K562 (cell line): ENCODE data around the gene TPGS1. TPM values are rescaled to one million over a fixed set of nuclear protein-coding genes. Genes with fewer than 3 reads are reported as not detected.

Source experiments
- CBFB ChIP-seq: sonication (generic); formaldehyde crosslinking; IDR thresholded peaks from 2 replicates; pipeline ENCODE4 v1.4.0; 2020; ENCODE audit warnings: mild to moderate bottlenecking, missing genetic modification reagents
- CEBPG ChIP-seq, 3 experiments: fragments of 200-800 bp in 1 of 3; sonication (Bioruptor generic) in 1 of 3; sonication (generic) in 1 of 3; formaldehyde crosslinking in 1 of 3; IDR thresholded peaks in 2 of 3; conservative IDR thresholded peaks in 1 of 3; 2 replicates each; pipeline versions ENCODE4 v1.6.1 to v1.8.0; 2016 to 2022; ENCODE audit warnings: missing compliant biosample characterization in 2 of 3, missing genetic modification characterization in 2 of 3, mild to moderate bottlenecking in 1 of 3, missing genetic modification reagents in 1 of 3
- ESRRB ChIP-seq: fragments of 250-450 bp; sonication (Bioruptor Pico); IDR thresholded peaks from 2 replicates; pipeline ENCODE4 v1.5.0; 2020; ENCODE audit warnings: mild to moderate bottlenecking, moderate library complexity, borderline replicate concordance
- FOXK2 ChIP-seq, 2 experiments: fragments of 450-650 bp; IDR thresholded peaks in 1 of 2; conservative IDR thresholded peaks in 1 of 2; 2 replicates each; pipeline ENCODE4 v1.6.1; 2016; ENCODE audit warnings: low read depth in 2 of 2, mild to moderate bottlenecking in 1 of 2
- HOXB6 ChIP-seq: fragments of 250-450 bp; sonication (Bioruptor Pico); IDR thresholded peaks from 2 replicates; pipeline ENCODE4 v1.5.1; 2022; ENCODE audit warnings: mild to moderate bottlenecking, borderline replicate concordance
- PCBP1 ChIP-seq: fragments of 200-400 bp; formaldehyde crosslinking; IDR thresholded peaks from 2 replicates; pipeline ENCODE4 v1.6.1; 2018; ENCODE audit warnings: mild to moderate bottlenecking, low read depth, low read length; ENCODE audit not compliant: poor library complexity, severe bottlenecking
- POLR2G ChIP-seq: fragments of 200-400 bp; formaldehyde crosslinking; IDR thresholded peaks from 2 replicates; pipeline ENCODE4 v1.6.1; 2017; ENCODE audit warnings: low read depth, mild to moderate bottlenecking, antibody characterized with exemption, low read length, moderate library complexity
- RAD21 ChIP-seq, 2 experiments: fragments of 250-450 bp in 1 of 2; fragments of 450-650 bp in 1 of 2; sonication (Bioruptor Pico) in 1 of 2; formaldehyde crosslinking in 1 of 2; IDR thresholded peaks in 1 of 2; conservative IDR thresholded peaks in 1 of 2; 2 replicates each; pipeline versions ENCODE4 v1.4.0 to v1.8.0; 2020 to 2022; ENCODE audit warnings: mild to moderate bottlenecking in 2 of 2, moderate library complexity in 1 of 2
- RB1 ChIP-seq: fragments of 450-650 bp; IDR thresholded peaks from 2 replicates; pipeline ENCODE4 v1.6.1; 2017; ENCODE audit warnings: low read depth, mild to moderate bottlenecking
- RBFOX2 ChIP-seq: fragments of 200-400 bp; formaldehyde crosslinking; IDR thresholded peaks from 2 replicates; pipeline ENCODE4 v1.6.1; 2017; ENCODE audit warnings: low read depth, mild to moderate bottlenecking, low read length, moderate library complexity
- ZBED1 ChIP-seq: IDR thresholded peaks from 2 replicates; pipeline ENCODE4 v1.6.1; 2014
- ZNF212 ChIP-seq: fragments of 450-650 bp; formaldehyde crosslinking; IDR thresholded peaks from 2 replicates; pipeline ENCODE4 v1.4.0; 2020; ENCODE audit warnings: mild to moderate bottlenecking
- ZNF263 ChIP-seq: sonication (generic); formaldehyde crosslinking; IDR thresholded peaks from 2 replicates; pipeline ENCODE4 v1.8.0; 2022; ENCODE audit warnings: mild to moderate bottlenecking, missing genetic modification reagents, borderline replicate concordance
- polyA plus RNA-seq, 8 experiments: library from polyadenylated mRNA; depleted of rRNA in 4 of 8; stranded (reverse) in 5 of 8; unstranded in 3 of 8; fragments of >200 nt; fragmentation: Nextera tagmentation in 2 of 8; fragmentation: Illumina TruSeq in 1 of 8; extraction: Ambion mirVana in 2 of 8; extraction: Trizol in 1 of 8; gene quantifications; 2 replicates each; pipeline versions ENCODE4 v1.2.1 to v1.2.3, GENCODE V29; 2011 to 2014; ENCODE audit warnings: inconsistent platforms in 1 of 8, missing spikeins in 1 of 8
- total RNA-seq, 7 experiments: library from RNA; depleted of rRNA in 6 of 7; stranded (reverse); fragments of >200 nt in 6 of 7; fragmentation: Illumina TruSeq in 2 of 7; extraction: Trizol in 2 of 7; gene quantifications; 2 replicates each; pipeline versions ENCODE4 v1.2.1 to v1.2.3, GENCODE V29; 2011 to 2021; ENCODE audit warnings: low replicate concordance in 1 of 7
- TF ChIP-seq, protein P1 (sequence below): IDR thresholded peaks from 2 replicates; pipeline ENCODE4 v1.6.1; 2014; ENCODE audit warnings: antibody characterized with exemption
- TF ChIP-seq, protein P2 (sequence below): fragments of 450-650 bp; formaldehyde crosslinking; IDR thresholded peaks from 2 replicates; pipeline ENCODE4 v1.4.0; 2020; ENCODE audit warnings: mild to moderate bottlenecking, moderate library complexity
- TF ChIP-seq, protein P3 (sequence below): sonication (generic); formaldehyde crosslinking; IDR thresholded peaks from 2 replicates; pipeline ENCODE4 v1.8.0; 2022; ENCODE audit warnings: missing genetic modification reagents, mild to moderate bottlenecking, moderate library complexity, borderline replicate concordance
- TF ChIP-seq, protein P4 (sequence below): fragments of 450-650 bp; formaldehyde crosslinking; IDR thresholded peaks from 2 replicates; pipeline ENCODE4 v1.4.0; 2022; ENCODE audit warnings: missing genetic modification characterization

TPGS1 gene
- total and polyA plus RNA-seq, 9 of the 15 experiments (the other 6 are each of a cell fraction or from before 2014, with no cell fraction given) = 0.30 to 31.6 (median 1.2) TPM; not detected in 2

DNA sequence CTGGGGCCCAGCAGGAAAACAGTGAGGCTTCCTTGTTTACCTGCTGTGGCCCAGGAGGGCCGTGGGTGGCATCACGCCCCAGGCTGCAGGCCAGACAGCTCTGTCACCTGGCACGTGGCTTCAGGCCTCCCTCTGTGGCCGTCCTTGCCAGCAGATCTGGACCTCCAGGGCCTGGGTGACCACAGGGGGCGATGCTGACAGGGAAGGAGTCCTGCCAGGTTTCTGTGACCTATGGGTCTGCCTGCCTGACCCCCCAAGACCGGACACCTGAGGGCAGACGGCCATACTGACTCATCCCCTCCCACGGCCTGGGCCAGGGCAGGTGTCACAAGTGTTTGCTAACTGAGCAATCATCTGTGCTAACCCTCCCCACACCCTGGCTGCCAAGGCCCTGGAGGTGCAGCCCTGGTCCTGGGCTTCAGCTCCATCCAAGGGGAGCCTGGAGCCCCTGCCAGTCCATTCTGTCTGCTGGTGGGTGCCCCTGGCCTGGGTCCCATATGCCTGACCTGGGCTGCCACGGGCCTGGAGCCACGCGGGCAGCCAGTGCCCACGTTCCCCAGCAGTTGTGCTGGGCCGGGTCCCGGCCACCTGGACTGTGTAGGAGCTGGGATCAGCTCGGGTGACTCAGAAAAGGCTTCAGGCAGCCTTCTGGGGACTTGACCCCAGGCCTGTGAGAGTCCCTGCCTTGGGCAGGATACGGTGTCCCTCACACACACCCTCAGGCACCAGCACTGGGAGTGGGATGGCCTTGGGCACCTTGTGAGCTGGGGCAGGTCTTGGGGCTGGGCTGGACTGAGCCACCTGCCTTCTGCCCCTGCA is 27.9 kb downstream of the TPGS1 start (continued):
- TF ChIP-seq, protein P1, sequence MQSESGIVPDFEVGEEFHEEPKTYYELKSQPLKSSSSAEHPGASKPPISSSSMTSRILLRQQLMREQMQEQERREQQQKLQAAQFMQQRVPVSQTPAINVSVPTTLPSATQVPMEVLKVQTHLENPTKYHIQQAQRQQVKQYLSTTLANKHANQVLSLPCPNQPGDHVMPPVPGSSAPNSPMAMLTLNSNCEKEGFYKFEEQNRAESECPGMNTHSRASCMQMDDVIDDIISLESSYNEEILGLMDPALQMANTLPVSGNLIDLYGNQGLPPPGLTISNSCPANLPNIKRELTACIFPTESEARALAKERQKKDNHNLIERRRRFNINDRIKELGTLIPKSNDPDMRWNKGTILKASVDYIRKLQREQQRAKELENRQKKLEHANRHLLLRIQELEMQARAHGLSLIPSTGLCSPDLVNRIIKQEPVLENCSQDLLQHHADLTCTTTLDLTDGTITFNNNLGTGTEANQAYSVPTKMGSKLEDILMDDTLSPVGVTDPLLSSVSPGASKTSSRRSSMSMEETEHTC = no peak
- no peak for TF ChIP-seq CEBPG (CRISPR knock-in tag; IDR thresholded peaks at IDR 0.05)
- TF ChIP-seq CEBPG (tag; conservative IDR thresholded peaks at IDR 0.05 in 1 of 2, IDR thresholded peaks at IDR 0.05 in 1 of 2) = no peak
- no peak for TF ChIP-seq RAD21 (CRISPR knock-in tag; conservative IDR thresholded peaks at IDR 0.05 in 1 of 2, IDR thresholded peaks at IDR 0.05 in 1 of 2)
- TF ChIP-seq CBFB (CRISPR knock-in tag) = no peak
- TF ChIP-seq ESRRB (CRISPR knock-in tag) = no peak
- no peak for TF ChIP-seq FOXK2 (conservative IDR thresholded peaks at IDR 0.05 in 1 of 2, IDR thresholded peaks at IDR 0.05 in 1 of 2; ENCODE audit: low read depth in 2 of 2)
- TF ChIP-seq, protein P2, sequence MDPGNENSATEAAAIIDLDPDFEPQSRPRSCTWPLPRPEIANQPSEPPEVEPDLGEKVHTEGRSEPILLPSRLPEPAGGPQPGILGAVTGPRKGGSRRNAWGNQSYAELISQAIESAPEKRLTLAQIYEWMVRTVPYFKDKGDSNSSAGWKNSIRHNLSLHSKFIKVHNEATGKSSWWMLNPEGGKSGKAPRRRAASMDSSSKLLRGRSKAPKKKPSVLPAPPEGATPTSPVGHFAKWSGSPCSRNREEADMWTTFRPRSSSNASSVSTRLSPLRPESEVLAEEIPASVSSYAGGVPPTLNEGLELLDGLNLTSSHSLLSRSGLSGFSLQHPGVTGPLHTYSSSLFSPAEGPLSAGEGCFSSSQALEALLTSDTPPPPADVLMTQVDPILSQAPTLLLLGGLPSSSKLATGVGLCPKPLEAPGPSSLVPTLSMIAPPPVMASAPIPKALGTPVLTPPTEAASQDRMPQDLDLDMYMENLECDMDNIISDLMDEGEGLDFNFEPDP (CRISPR knock-in tag) = no peak
- TF ChIP-seq PCBP1 = peak; percentile 34
- TF ChIP-seq ZNF212 (CRISPR knock-in tag) = no peak
- TF ChIP-seq, protein P3, sequence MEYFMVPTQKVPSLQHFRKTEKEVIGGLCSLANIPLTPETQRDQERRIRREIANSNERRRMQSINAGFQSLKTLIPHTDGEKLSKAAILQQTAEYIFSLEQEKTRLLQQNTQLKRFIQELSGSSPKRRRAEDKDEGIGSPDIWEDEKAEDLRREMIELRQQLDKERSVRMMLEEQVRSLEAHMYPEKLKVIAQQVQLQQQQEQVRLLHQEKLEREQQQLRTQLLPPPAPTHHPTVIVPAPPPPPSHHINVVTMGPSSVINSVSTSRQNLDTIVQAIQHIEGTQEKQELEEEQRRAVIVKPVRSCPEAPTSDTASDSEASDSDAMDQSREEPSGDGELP = no peak; the same call in 1 of the 2 replicates
- TF ChIP-seq, protein P4, sequence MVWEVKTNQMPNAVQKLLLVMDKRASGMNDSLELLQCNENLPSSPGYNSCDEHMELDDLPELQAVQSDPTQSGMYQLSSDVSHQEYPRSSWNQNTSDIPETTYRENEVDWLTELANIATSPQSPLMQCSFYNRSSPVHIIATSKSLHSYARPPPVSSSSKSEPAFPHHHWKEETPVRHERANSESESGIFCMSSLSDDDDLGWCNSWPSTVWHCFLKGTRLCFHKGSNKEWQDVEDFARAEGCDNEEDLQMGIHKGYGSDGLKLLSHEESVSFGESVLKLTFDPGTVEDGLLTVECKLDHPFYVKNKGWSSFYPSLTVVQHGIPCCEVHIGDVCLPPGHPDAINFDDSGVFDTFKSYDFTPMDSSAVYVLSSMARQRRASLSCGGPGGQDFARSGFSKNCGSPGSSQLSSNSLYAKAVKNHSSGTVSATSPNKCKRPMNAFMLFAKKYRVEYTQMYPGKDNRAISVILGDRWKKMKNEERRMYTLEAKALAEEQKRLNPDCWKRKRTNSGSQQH (CRISPR knock-in tag) = no peak
- peak; percentile 29; the same call in 1 of the 2 replicates for TF ChIP-seq POLR2G
- no peak for TF ChIP-seq ZNF263 (CRISPR knock-in tag)
- TF ChIP-seq RBFOX2 = peak; percentile 40
- no peak for TF ChIP-seq ZBED1
- TF ChIP-seq RB1 = no peak
- TF ChIP-seq HOXB6 (CRISPR knock-in tag) = no peak
